IMR-90 (cell line): ENCODE data around the gene CIBAR2. TPM values are rescaled to one million over a fixed set of nuclear protein-coding genes. Genes with fewer than 3 reads are reported as not detected.

Experiments
- ATAC-seq: fragments of 200-7000 bp; cut with Tn5 transposase; 2 replicates; pipeline ENCODE4 v1.9.1; 2020; ENCODE audit warnings: low read depth, mild to moderate bottlenecking, moderate library complexity
- BruUV-seq: library from RNA; stranded (reverse); fragments of 400-500 nt; replicated peaks from 2 replicates; lab custom pipeline; 2021; lab: Mats Ljungman, UMichigan
- CTCF ChIA-PET: fragments of 300-600 bp; formaldehyde crosslinking; extraction: SDS; loops from one replicate; lab custom pipeline; 2021; ENCODE audit warnings: antibody characterized with exemption; lab: Yijun Ruan, JAX
- POLR2A ChIA-PET: fragments of 300-600 bp; sonication (Branson Sonifier 250); formaldehyde crosslinking; loops from one replicate; lab custom pipeline; 2022; ENCODE audit warnings: antibody characterized with exemption; ENCODE audit not compliant: unreplicated experiment; lab: Charles Lee
- DNase-seq: peaks from one replicate; pipeline ENCODE4 v3.0.0; 2013
- H2AFZ ChIP-seq: replicated peaks from 2 replicates; pipeline ENCODE3; 2013; ENCODE audit warnings: low read length, mild to moderate bottlenecking; ENCODE audit not compliant: poor library complexity
- H2AK5ac ChIP-seq: 2 replicates; pipeline ENCODE4 v1.6.1; 2013; ENCODE audit warnings: low read depth, low read length, inconsistent platforms
- H2AK9ac ChIP-seq: replicated peaks from 2 replicates; pipeline ENCODE3; 2013; ENCODE audit warnings: mild to moderate bottlenecking, low read depth, low read length, moderate library complexity; ENCODE audit not compliant: poor library complexity
- H2BK120ac ChIP-seq: 2 replicates; pipeline ENCODE4 v1.6.1; 2013; ENCODE audit warnings: low read depth, low read length, inconsistent platforms
- H2BK15ac ChIP-seq: 3 replicates; pipeline ENCODE4 v1.6.1; 2013; ENCODE audit warnings: low read depth, low read length, inconsistent platforms
- H2BK20ac ChIP-seq: 2 replicates; pipeline ENCODE4 v1.6.1; 2013; ENCODE audit warnings: low read depth, mild to moderate bottlenecking, inconsistent platforms, low read length, moderate library complexity
- H2BK5ac ChIP-seq: 2 replicates; pipeline ENCODE4 v1.6.1; 2013; ENCODE audit warnings: mild to moderate bottlenecking, low read depth, low read length, inconsistent platforms; ENCODE audit not compliant: poor library complexity, severe bottlenecking
- H3K14ac ChIP-seq: replicated peaks from 2 replicates; pipeline ENCODE4 v1.6.1; 2013; ENCODE audit warnings: low read depth, low read length, inconsistent platforms
- H3K18ac ChIP-seq: 2 replicates; pipeline ENCODE4 v1.6.1; 2013; ENCODE audit warnings: low read depth, low read length, control low read depth
- H3K23ac ChIP-seq: 2 replicates; pipeline ENCODE4 v1.6.1; 2013; ENCODE audit warnings: low read depth, low read length, inconsistent platforms
- H3K27ac ChIP-seq: 2 replicates; pipeline ENCODE4 v1.5.1; 2013; ENCODE audit warnings: mild to moderate bottlenecking, control low read depth, low read length; ENCODE audit not compliant: insufficient read depth
- H3K27me3 ChIP-seq: 2 replicates; pipeline ENCODE4 v1.6.1; 2013; ENCODE audit warnings: low read length; ENCODE audit not compliant: control insufficient read depth, insufficient read depth
- H3K36me3 ChIP-seq: 2 replicates; pipeline ENCODE4 v1.6.1; 2013; ENCODE audit warnings: low read length, mixed read lengths; ENCODE audit not compliant: control insufficient read depth, insufficient read depth
- H3K4ac ChIP-seq: 2 replicates; pipeline ENCODE4 v1.6.1; 2013; ENCODE audit warnings: low read depth, low read length, inconsistent platforms
- H3K4me1 ChIP-seq: 2 replicates; pipeline ENCODE4 v1.6.1; 2013; ENCODE audit warnings: low read length, mixed read lengths; ENCODE audit not compliant: control insufficient read depth, insufficient read depth
- H3K4me2 ChIP-seq: 2 replicates; pipeline ENCODE4 v1.6.1; 2013; ENCODE audit warnings: low read depth, mild to moderate bottlenecking, control low read depth, low read length, moderate library complexity
- H3K4me3 ChIP-seq: 2 replicates; pipeline ENCODE4 v1.5.1; 2013; ENCODE audit warnings: low read depth, mild to moderate bottlenecking, control low read depth, low read length, moderate library complexity; ENCODE audit not compliant: insufficient read depth
- H3K56ac ChIP-seq: 2 replicates; pipeline ENCODE4 v1.6.1; 2013; ENCODE audit warnings: low read length, inconsistent platforms; ENCODE audit not compliant: insufficient read depth; ENCODE audit errors: extremely low read depth
- H3K79me1 ChIP-seq, 2 experiments: 2 replicates each; pipeline ENCODE4 v1.6.1; 2013; ENCODE audit warnings: low read length in 2 of 2, inconsistent platforms in 1 of 2, low read depth in 1 of 2
- H3K9ac ChIP-seq: 2 replicates; pipeline ENCODE4 v1.6.1; 2013; ENCODE audit warnings: low read depth, low read length, control low read depth
- H3K9me1 ChIP-seq: 2 replicates; pipeline ENCODE4 v1.6.1; 2013; ENCODE audit warnings: low read length, inconsistent platforms; ENCODE audit not compliant: insufficient read depth
- H3K9me3 ChIP-seq: 2 replicates; pipeline ENCODE4 v1.6.1; 2013; ENCODE audit warnings: low read length; ENCODE audit not compliant: control insufficient read depth, insufficient read depth
- H4K20me1 ChIP-seq: 2 replicates; pipeline ENCODE4 v1.6.1; 2013; ENCODE audit warnings: low read length, inconsistent platforms; ENCODE audit not compliant: insufficient read depth
- H4K5ac ChIP-seq: 2 replicates; pipeline ENCODE4 v1.6.1; 2013; ENCODE audit warnings: mild to moderate bottlenecking, low read depth, low read length, control low read depth
- H4K8ac ChIP-seq, 2 experiments: 2 replicates each; pipeline ENCODE4 v1.6.1; 2013; ENCODE audit warnings: low read depth in 2 of 2, low read length in 2 of 2, control low read depth in 1 of 2, inconsistent platforms in 1 of 2
- H4K91ac ChIP-seq: 2 replicates; pipeline ENCODE4 v1.6.1; 2013; ENCODE audit warnings: low read depth, low read length, inconsistent platforms; ENCODE audit not compliant: insufficient read depth
- BHLHE40 ChIP-seq: fragments of 150-350 bp; IDR thresholded peaks from 2 replicates; pipeline ENCODE4 v1.6.1; 2016; ENCODE audit warnings: mild to moderate bottlenecking, low read depth, low read length
- CEBPB ChIP-seq: IDR thresholded peaks from 2 replicates; pipeline ENCODE4 v1.6.1; 2012; ENCODE audit warnings: low read depth, low read length, improper control_type of control experiment
- CHD1 ChIP-seq: IDR thresholded peaks from 2 replicates; pipeline ENCODE4 v1.6.1; 2012; ENCODE audit warnings: low read depth, low read length, improper control_type of control experiment
- ELK1 ChIP-seq: fragments of 150-350 bp; IDR thresholded peaks from 2 replicates; pipeline ENCODE4 v1.6.1; 2016; ENCODE audit warnings: low read depth, mild to moderate bottlenecking, low read length, moderate library complexity, borderline replicate concordance
- FOS ChIP-seq: fragments of 150-350 bp; IDR thresholded peaks from 2 replicates; pipeline ENCODE4 v1.6.1; 2016; ENCODE audit warnings: low read depth, low read length
- MAZ ChIP-seq: IDR thresholded peaks from 2 replicates; pipeline ENCODE4 v1.6.1; 2012; ENCODE audit warnings: low read depth, mild to moderate bottlenecking, low read length, improper control_type of control experiment, moderate library complexity, borderline replicate concordance
- MXI1 ChIP-seq: IDR thresholded peaks from 2 replicates; pipeline ENCODE4 v1.6.1; 2012; ENCODE audit warnings: low read depth, mild to moderate bottlenecking, low read length, moderate library complexity, borderline replicate concordance
- NFE2L2 ChIP-seq: fragments of 150-350 bp; IDR thresholded peaks from 2 replicates; pipeline ENCODE4 v1.6.1; 2016; ENCODE audit warnings: low read depth, mild to moderate bottlenecking, low read length
- POLR2A ChIP-seq: IDR thresholded peaks from 2 replicates; pipeline ENCODE4 v1.6.1; 2012; ENCODE audit warnings: mild to moderate bottlenecking, low read depth, low read length
- RAD21 ChIP-seq: IDR thresholded peaks from 2 replicates; pipeline ENCODE4 v1.6.1; 2012; ENCODE audit warnings: low read length, improper control_type of control experiment
- RCOR1 ChIP-seq: IDR thresholded peaks from 2 replicates; pipeline ENCODE4 v1.6.1; 2012; ENCODE audit warnings: mild to moderate bottlenecking, low read length, improper control_type of control experiment; ENCODE audit not compliant: insufficient replicate concordance
- RFX5 ChIP-seq: IDR thresholded peaks from 2 replicates; pipeline ENCODE4 v1.8.0; 2012; ENCODE audit warnings: low read depth, mild to moderate bottlenecking, low read length, moderate library complexity
- SMC3 ChIP-seq: fragments of 150-350 bp; IDR thresholded peaks from 2 replicates; pipeline ENCODE4 v1.6.1; 2016; ENCODE audit warnings: low read depth, mild to moderate bottlenecking, antibody characterized with exemption, low read length, moderate library complexity
- USF2 ChIP-seq: fragments of 150-350 bp; IDR thresholded peaks from 2 replicates; pipeline ENCODE4 v1.6.1; 2017; ENCODE audit warnings: mild to moderate bottlenecking, antibody characterized with exemption, low read length, low read depth
- WGBS, 2 experiments: methylation state at CpG; one replicate each; pipeline versions ENCODE4 v1.1.5 to v1.1.7; 2013; ENCODE audit warnings: missing lambda C conversion rate in 2 of 2; ENCODE audit not compliant: insufficient read length in 1 of 2; ENCODE audit errors: extremely low coverage in 2 of 2; 5-methylcytosine and 5-hydroxymethylcytosine counted together
- dilution Hi-C: fragments of 300-500 bp; cut with HindIII; formaldehyde crosslinking; loops from one replicate; pipeline ENCODE4 v1.14.3; 2018; ENCODE audit warnings: low sequenced_read_pairs; ENCODE audit not compliant: unreplicated experiment
- in situ Hi-C: fragments of 300-500 bp; cut with MboI; formaldehyde crosslinking; loops from 3 replicates; pipeline ENCODE4 v1.14.3; 2019; ENCODE audit warnings: low sequenced_read_pairs, inconsistent platforms, mixed read lengths
- intact Hi-C: fragments of 100-400 bp; cut with micrococcal nuclease; formaldehyde crosslinking; loops from 2 replicates; pipeline ENCODE4 v1.10.0; 2022
- polyA plus RNA-seq, 3 experiments: library from polyadenylated mRNA; depleted of rRNA; stranded (reverse); fragments of >200 nt; gene quantifications; 2 replicates each; pipeline ENCODE4 v1.2.3, GENCODE V29; 2012; ENCODE audit warnings: low replicate concordance in 1 of 3
- total RNA-seq: library from RNA; depleted of rRNA; stranded (reverse); fragments of >200 nt; gene quantifications from 2 replicates; pipeline ENCODE4 v1.2.3, GENCODE V29; 2012

The CIBAR2 gene
- total and polyA plus RNA-seq, 2 of the 4 experiments (the other 2 are of a cell fraction) = 0.18 to 0.24 TPM

- intact Hi-C loops = no loop called here
- no peak overlapping the region for H4K8ac ChIP-seq
- no peak overlapping the region for H4K91ac ChIP-seq
- no peak overlapping the region for H4K5ac ChIP-seq
- no peak overlapping the region for H2BK5ac ChIP-seq
- no peak for ATAC-seq
- no peak overlapping the region for H3K27ac ChIP-seq
- TF ChIP-seq ELK1 (no peak), RFX5 (no peak), MAZ (no peak), NFE2L2 (no peak), MXI1 (no peak), RAD21 (no peak), RCOR1 (no peak), BHLHE40 (no peak), USF2 (no peak), CHD1 (no peak), CEBPB (no peak), FOS (no peak), SMC3 (no peak), POLR2A (no peak)
- no peak overlapping the region for H3K4ac ChIP-seq
- CTCF ChIA-PET = no interaction called here
- no peak overlapping the region for H3K14ac ChIP-seq
- peak overlapping the region; percentile 8 for H2AFZ ChIP-seq
- no peak for DNase-seq
- H3K27me3 ChIP-seq = peaks cover 4% of the 10 kb centered on the region
- no peak overlapping the region for H2BK20ac ChIP-seq
- H3K56ac ChIP-seq = no peak overlapping the region
- 96% methylated on average over 7 of the region's 17 CpGs; no CpG with 5 or more reads in 1 of the 2 experiments for WGBS, 2 experiments
- H2AK5ac ChIP-seq = peak overlapping the region; percentile 10; the same call in 1 of the 2 replicates
- H3K79me1 ChIP-seq = no peaks in the 10 kb centered on the region
- H2AK9ac ChIP-seq = no peak overlapping the region
- no peak overlapping the region for H3K18ac ChIP-seq
- in situ Hi-C loops = no loop called here
- H3K4me2 ChIP-seq = no peak overlapping the region
- BruUV-seq = no TSS peak
- no peaks in the 10 kb centered on the region for H3K36me3 ChIP-seq
- dilution Hi-C loops = no loop called here
- H3K23ac ChIP-seq = no peak overlapping the region
- POLR2A ChIA-PET = no interaction called here
- H3K9ac ChIP-seq = no peak overlapping the region
- H3K9me1 ChIP-seq = peaks cover 12% of the 10 kb centered on the region; the same call in 1 of the 2 replicates
- no peak overlapping the region for H2BK120ac ChIP-seq
- H3K9me3 ChIP-seq = peaks cover 4% of the 10 kb centered on the region; the same call in 1 of the 2 replicates
- H2BK15ac ChIP-seq = no peak overlapping the region
- no peaks in the 10 kb centered on the region for H4K20me1 ChIP-seq
- H3K4me3 ChIP-seq = no peak overlapping the region
- peaks cover 10% of the 10 kb centered on the region for H3K4me1 ChIP-seq
These were observed 29.3 kb upstream of the CIBAR2 start for GRCh38 chr16:85141491-85142128.
